ENCODE data around the gene ITPR1.

DNA sequence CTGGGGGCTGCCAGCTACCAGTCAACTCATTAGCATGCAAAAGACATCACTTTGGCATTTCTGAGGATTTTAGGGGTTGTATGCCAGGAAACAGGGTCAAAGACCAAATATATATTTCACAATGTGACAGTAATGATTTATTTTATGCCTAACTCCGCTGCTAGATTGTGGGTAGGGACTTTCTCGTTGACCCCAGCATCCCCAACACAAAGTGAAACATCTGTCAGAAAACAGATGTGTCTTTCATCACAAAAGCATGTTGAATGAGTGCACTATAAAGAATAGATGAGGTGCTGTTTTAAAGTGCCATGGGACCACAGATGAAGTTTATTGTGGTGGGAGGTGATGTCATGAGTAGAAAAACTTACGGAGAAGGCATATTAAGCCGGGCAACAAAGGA lies 59.7 kb downstream of the ITPR1 start:
- TF ChIP-seq, protein P1, sequence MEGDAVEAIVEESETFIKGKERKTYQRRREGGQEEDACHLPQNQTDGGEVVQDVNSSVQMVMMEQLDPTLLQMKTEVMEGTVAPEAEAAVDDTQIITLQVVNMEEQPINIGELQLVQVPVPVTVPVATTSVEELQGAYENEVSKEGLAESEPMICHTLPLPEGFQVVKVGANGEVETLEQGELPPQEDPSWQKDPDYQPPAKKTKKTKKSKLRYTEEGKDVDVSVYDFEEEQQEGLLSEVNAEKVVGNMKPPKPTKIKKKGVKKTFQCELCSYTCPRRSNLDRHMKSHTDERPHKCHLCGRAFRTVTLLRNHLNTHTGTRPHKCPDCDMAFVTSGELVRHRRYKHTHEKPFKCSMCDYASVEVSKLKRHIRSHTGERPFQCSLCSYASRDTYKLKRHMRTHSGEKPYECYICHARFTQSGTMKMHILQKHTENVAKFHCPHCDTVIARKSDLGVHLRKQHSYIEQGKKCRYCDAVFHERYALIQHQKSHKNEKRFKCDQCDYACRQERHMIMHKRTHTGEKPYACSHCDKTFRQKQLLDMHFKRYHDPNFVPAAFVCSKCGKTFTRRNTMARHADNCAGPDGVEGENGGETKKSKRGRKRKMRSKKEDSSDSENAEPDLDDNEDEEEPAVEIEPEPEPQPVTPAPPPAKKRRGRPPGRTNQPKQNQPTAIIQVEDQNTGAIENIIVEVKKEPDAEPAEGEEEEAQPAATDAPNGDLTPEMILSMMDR (IDR thresholded peaks at IDR 0.05), result no peak
- TF ChIP-seq POLR2A (IDR thresholded peaks at IDR 0.05; ENCODE audit: low read length) (no peak), RNF2 (IDR thresholded peaks at IDR 0.05; ENCODE audit: borderline replicate concordance, low read depth) (no peak), SREBF2 (IDR thresholded peaks at IDR 0.05) (no peak), RARB (CRISPR knock-in tag; IDR thresholded peaks at IDR 0.05) (no peak)
